ENCODE results near the gene CLEC12A.

DNA sequence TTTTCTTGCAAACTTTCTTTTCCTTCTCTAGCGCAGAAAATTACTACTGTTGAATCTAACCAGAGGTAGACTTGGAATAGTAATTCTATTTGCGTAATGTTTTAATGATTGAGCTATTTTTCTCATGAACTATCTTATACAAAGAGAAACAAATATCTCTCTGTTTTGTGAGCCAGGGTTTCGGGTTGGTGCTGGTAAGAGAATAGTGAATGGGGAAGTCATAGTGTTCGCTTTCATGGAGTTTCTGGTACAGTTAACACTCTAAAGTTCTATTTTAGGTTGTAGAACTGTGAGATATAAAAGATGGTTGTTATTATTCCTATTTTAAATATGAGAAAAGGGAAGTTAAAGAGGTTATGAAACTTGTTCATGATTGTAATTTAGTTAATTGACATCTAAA lies 21.1 kb downstream of the CLEC12A start:
- no peak for TF ChIP-seq POLR2A (IDR thresholded peaks at IDR 0.05)
- TF ChIP-seq, protein P1, sequence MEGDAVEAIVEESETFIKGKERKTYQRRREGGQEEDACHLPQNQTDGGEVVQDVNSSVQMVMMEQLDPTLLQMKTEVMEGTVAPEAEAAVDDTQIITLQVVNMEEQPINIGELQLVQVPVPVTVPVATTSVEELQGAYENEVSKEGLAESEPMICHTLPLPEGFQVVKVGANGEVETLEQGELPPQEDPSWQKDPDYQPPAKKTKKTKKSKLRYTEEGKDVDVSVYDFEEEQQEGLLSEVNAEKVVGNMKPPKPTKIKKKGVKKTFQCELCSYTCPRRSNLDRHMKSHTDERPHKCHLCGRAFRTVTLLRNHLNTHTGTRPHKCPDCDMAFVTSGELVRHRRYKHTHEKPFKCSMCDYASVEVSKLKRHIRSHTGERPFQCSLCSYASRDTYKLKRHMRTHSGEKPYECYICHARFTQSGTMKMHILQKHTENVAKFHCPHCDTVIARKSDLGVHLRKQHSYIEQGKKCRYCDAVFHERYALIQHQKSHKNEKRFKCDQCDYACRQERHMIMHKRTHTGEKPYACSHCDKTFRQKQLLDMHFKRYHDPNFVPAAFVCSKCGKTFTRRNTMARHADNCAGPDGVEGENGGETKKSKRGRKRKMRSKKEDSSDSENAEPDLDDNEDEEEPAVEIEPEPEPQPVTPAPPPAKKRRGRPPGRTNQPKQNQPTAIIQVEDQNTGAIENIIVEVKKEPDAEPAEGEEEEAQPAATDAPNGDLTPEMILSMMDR (IDR thresholded peaks at IDR 0.05): no peak

Data from adrenal gland (tissue), 5 donors.